OCI-LY7 (cell line): ENCODE measurements around the gene MIOS.

Source experiments
- EZH2phosphoT487 ChIP-seq: fragments of 200-600 bp; sonication (generic); IDR thresholded peaks from 2 replicates; pipeline ENCODE4 v1.6.1; 2018; ENCODE audit warnings: low read depth, borderline replicate concordance, mild to moderate bottlenecking, mixed run types, antibody characterized with exemption, low read length, moderate library complexity, mixed read lengths
- TF ChIP-seq, protein P1 (sequence below): fragments of 200-600 bp; sonication (generic); conservative IDR thresholded peaks from 2 replicates; pipeline ENCODE4 v1.5.1; 2014; ENCODE audit warnings: mild to moderate bottlenecking, antibody characterized with exemption, low read length, moderate library complexity, mixed read lengths

DNA sequence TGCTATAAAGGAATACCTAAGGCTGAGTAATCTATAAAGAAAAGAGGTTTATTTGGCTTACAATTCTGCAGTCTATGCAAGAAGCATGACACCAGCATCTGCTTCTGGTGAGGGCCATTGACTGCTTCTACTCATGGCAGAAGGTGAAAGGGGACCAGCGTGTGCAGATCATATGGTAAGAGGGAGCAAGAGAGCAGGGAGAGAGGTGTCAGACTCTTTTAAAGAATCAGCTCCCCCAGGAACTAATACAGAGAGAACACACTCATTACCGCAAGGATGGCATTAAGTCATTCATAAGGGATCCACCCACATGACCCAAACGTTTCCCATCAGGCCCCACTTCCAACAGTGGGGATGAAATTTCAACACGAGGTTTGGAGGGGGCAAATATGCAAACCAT, 27.5 kb upstream of the MIOS start:
- TF ChIP-seq, protein P1, sequence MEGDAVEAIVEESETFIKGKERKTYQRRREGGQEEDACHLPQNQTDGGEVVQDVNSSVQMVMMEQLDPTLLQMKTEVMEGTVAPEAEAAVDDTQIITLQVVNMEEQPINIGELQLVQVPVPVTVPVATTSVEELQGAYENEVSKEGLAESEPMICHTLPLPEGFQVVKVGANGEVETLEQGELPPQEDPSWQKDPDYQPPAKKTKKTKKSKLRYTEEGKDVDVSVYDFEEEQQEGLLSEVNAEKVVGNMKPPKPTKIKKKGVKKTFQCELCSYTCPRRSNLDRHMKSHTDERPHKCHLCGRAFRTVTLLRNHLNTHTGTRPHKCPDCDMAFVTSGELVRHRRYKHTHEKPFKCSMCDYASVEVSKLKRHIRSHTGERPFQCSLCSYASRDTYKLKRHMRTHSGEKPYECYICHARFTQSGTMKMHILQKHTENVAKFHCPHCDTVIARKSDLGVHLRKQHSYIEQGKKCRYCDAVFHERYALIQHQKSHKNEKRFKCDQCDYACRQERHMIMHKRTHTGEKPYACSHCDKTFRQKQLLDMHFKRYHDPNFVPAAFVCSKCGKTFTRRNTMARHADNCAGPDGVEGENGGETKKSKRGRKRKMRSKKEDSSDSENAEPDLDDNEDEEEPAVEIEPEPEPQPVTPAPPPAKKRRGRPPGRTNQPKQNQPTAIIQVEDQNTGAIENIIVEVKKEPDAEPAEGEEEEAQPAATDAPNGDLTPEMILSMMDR: no peak
- no peak for TF ChIP-seq EZH2phosphoT487
